HG03442 (cell line): ENCODE data around the gene FAM50B.

ENCODE experiments used
- ATAC-seq: cut with Tn5 transposase; IDR thresholded peaks from one replicate; pipeline ENCODE4 v1.9.1; 2021; ENCODE audit warnings: mild to moderate bottlenecking, moderate library complexity; ENCODE audit not compliant: unreplicated experiment

FAM50B gene

DNA sequence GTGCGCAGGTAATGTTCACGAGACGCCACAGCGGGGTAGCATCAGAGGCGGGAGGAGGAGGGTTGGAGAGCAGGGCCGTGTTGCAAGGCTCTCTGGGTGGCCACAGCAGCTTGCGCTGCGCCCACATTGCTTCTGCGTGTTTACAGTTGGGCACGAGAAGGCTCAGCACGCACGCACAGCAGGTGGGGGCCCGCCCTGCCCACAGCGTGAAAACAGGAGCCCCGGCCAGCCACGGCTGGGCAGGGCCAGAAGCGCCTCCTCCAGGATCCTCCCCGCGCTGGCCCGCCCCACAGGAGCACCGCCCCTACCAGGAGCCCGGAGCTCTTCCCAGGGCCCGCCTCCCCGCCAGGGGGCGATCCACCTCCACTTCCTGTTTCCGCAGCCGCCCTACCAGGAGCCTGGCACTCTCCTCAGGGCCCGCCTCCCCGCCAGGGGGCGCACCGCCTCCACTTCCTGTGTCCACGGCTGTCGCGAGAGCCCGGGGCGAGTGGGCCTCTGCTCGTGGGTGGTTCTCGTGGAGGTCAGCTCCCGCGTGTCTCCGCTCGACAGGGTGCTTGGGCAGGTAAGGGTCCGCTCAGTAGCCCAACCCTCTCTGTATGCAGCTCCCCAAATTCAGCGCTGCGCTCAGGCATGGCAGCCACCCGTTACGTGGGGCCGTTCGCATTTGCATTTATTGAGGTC, at the start of gene FAM50B:
TSS of gene FAM50B (plus strand) at position 449 of the 681 bp plus-strand sequence. CDS start 439 bp downstream, outside the sequence.
- peak; percentile 89 for ATAC-seq

DNA sequence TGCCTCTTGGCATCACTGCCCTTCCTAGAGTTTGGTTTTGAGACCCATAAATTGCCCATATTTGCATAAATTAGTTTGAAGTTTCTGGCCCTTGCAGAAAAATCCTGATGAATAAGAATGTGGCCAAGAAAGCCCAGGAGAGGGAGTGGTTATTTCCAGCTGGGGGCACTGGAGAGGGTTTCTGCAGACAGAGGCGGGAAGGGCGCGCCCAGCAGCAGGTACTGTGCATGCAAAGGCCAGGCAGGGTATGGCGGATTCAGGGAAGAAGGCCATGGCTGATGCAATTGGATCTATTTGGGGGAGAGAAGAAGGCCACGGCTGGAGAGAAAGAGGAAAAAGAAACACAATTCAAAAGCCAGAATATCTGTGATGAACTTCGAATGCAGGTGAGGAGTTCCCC, 49.5 kb upstream of the FAM50B start:
- no peak for ATAC-seq

GRCh38 chr6:3800850-3801591, 48.2 kb upstream of the FAM50B start:
- no peak for ATAC-seq

DNA sequence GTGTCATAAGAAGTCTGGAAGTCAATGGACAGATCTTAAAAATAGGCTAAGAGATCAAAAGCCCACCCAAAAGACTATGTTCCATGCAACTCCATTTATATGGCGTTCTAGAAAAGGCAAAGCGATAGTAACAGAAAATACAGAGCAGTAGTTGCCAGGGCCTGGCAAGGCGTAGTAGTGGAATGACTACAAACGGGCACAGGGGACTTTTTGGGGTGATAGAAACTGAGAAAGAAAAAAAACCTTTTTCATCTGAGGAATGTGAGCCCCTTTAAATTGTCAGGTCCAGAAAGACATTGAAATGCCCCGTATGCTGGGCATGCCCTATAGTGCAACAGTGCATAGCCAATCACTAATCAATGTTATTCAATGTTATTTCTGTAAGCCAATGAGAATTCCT, 47.2 kb upstream of the FAM50B start:
- peak; percentile 44 for ATAC-seq

GRCh38 chr6:3803627-3804468, 45.3 kb upstream of the FAM50B start:
- peak; percentile 46 for ATAC-seq

GRCh38 chr6:3804964-3805363, 44.2 kb upstream of the FAM50B start:
- no peak for ATAC-seq

GRCh38 chr6:3805448-3806123, 43.6 kb upstream of the FAM50B start:
- ATAC-seq = no peak

GRCh38 chr6:3806169-3806922, 42.8 kb upstream of the FAM50B start:
- ATAC-seq = no peak

DNA sequence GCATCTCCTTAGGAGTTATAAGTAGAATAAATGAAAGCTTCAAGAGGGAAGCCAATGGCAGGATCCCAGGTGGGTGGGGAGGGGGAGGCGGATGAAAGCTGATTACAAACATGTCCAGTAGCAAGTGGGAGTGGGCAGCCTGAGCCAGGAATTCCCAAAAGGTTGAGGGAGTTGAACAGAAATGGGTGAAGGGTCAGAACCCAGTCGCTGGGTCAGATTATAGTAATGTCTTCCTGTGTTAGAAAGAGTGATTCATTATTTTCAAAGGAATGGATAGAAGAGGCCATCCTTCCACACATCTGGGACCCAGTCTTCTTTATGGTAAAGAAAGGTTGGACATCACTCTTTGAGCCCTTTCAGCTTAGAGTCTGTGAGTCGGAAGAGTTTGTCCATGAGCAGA, 41.0 kb upstream of the FAM50B start:
- no peak for ATAC-seq

- no peak for ATAC-seq
These were observed 40.2 kb upstream of the FAM50B start for GRCh38 chr6:3808759-3809514.

GRCh38 chr6:3809515-3809891, 39.7 kb upstream of the FAM50B start:
- ATAC-seq = no peak

DNA sequence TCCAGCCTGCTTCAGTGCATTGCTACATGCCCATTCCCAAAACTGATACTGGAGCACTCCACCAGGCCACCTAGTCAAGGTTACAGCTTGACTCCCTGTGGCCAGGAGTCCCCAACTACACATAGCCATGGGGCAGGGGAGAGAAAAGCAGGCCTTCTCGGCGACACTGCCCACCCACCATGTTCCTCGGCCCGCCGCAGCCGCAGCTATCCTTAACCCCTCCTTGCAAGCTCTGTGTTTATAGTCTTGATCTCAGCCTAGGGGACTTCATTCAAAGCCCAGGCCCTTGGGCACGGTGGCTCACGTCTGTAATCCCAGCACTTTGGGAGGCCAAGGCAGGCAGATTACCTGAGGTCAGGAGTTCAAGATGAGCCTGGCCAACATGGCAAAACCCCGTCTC, 39.2 kb upstream of the FAM50B start:
- ATAC-seq = no peak

DNA sequence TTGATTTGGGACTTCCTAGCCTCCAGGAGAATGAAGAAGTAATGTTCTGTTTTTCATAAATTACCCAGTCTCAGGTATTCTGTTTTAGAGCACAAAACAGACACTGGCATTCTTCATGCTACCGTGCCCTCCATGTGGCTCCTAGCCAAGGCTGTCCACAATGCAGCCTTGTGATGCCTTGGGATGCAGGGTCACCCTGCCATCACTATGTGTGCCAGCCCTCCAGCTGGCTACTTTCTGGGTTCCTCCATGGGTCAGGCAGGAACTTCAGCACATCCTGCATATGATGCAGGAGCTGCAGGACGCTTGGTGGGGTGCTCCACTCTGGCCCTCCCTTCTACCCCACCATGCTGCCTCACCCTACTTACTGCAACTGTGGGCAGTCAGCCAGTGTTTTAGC, 38.0 kb upstream of the FAM50B start:
- ATAC-seq = no peak

- ATAC-seq = no peak
These were observed 36.6 kb upstream of the FAM50B start for GRCh38 chr6:3812596-3812995.

- ATAC-seq = no peak
These were observed 35.9 kb upstream of the FAM50B start for GRCh38 chr6:3813150-3813780.

GRCh38 chr6:3813918-3814317, 35.3 kb upstream of the FAM50B start:
- no peak for ATAC-seq

GRCh38 chr6:3814539-3814938, 34.6 kb upstream of the FAM50B start:
- ATAC-seq = no peak

DNA sequence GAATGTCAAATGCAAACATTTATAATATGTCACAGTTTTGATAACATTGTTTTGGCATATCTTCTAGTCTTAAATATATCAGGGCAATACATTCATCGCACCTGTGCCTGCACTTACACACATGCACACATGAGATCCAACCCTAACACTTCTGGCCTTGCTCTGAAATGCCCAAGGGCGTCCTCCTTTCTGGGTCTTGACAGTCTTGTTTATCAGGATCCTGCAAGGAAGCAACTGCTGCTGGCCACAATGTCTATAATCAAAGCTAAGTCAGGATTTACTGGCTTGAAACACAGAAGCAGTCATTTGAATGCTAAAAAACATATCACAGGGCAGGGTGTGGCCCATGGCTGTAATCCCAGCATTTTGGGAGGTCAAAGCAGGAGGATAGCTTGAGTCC, 32.9 kb upstream of the FAM50B start:
- no peak for ATAC-seq
